Mesothelial cell of epicardium (in vitro differentiated cells): Measurements from ENCODE around the gene ABCA6. TPM values are rescaled to one million over a fixed set of nuclear protein-coding genes. Genes with fewer than 3 reads are reported as not detected.

Experiments
- DNase-seq, 2 experiments: peaks; one replicate each; pipeline ENCODE4 v3.0.0; 2021; ENCODE audit warnings: low spot score in 2 of 2; ENCODE audit not compliant: unreplicated experiment in 2 of 2
- H3K27ac Mint-ChIP-seq: 2 replicates; pipeline ENCODE4 v1.8.0; 2021; ENCODE audit warnings: mixed read lengths
- H3K27me3 Mint-ChIP-seq: 2 replicates; pipeline ENCODE4 v1.8.0; 2021; ENCODE audit warnings: low read depth, mixed read lengths
- H3K36me3 Mint-ChIP-seq: 2 replicates; pipeline ENCODE4 v1.8.0; 2021; ENCODE audit warnings: mixed read lengths
- H3K4me1 Mint-ChIP-seq: 2 replicates; pipeline ENCODE4 v1.8.0; 2021; ENCODE audit warnings: mixed read lengths
- H3K4me3 Mint-ChIP-seq: 2 replicates; pipeline ENCODE4 v1.8.0; 2021; ENCODE audit warnings: mild to moderate bottlenecking, moderate library complexity, mixed read lengths
- H3K9me3 Mint-ChIP-seq: 2 replicates; pipeline ENCODE4 v1.8.0; 2021; ENCODE audit warnings: mixed read lengths
- CTCF ChIP-seq: fragments of 200-600 bp; sonication (generic); IDR thresholded peaks from one replicate; pipeline ENCODE4 v1.5.0; 2021; ENCODE audit warnings: antibody characterized with exemption; ENCODE audit not compliant: unreplicated experiment
- total RNA-seq: library from RNA; stranded (reverse); gene quantifications from 3 replicates; pipeline ENCODE4 v1.2.1, GENCODE V29; 2021

Gene ABCA6
- total RNA-seq, 1 donor from 2014 or later, result 0.42 TPM

DNA sequence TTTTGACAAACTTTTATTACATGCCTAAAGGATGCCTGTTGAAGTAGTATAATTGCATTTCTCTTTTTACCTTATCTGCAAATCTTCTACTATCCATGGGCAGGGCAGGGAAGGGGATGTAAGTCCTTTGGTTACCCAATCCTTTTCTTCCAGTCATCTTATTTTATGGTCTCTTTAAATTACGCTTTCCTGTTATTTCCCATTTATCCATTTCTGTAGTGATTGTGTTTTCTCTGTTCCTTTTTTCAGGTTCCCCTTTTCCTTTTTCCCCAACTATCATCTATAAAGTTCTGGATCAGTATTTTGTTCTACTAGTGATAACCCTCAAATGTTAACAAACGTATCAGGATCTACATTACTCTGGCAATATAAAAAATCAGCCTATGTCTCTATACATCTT lies 77.7 kb downstream of the ABCA6 start:
- Mint-ChIP-seq H3K4me1 (peaks cover 23% of the 10 kb centered on the region), H3K27me3 (peaks cover 16% of the 10 kb centered on the region), H3K9me3 (peaks cover 2% of the 10 kb centered on the region), H3K36me3 (no peaks in the 10 kb centered on the region), H3K27ac (peak overlapping the region; percentile 30), H3K4me3 (no peak overlapping the region)
- TF ChIP-seq CTCF, result no peak
- no peak for DNase-seq

- DNase-seq, result no peak
- H3K9me3 Mint-ChIP-seq, result peaks cover 6% of the 10 kb centered on the region
- H3K27me3 Mint-ChIP-seq, result peaks cover 17% of the 10 kb centered on the region
- H3K27ac Mint-ChIP-seq, result no peak overlapping the region
- no peaks in the 10 kb centered on the region for H3K36me3 Mint-ChIP-seq
- H3K4me3 Mint-ChIP-seq, result no peak overlapping the region
- H3K4me1 Mint-ChIP-seq, result peaks cover 20% of the 10 kb centered on the region
- TF ChIP-seq CTCF, result no peak
Measured at GRCh38 chr17:69062860-69063581, 78.7 kb downstream of the ABCA6 start.

DNA sequence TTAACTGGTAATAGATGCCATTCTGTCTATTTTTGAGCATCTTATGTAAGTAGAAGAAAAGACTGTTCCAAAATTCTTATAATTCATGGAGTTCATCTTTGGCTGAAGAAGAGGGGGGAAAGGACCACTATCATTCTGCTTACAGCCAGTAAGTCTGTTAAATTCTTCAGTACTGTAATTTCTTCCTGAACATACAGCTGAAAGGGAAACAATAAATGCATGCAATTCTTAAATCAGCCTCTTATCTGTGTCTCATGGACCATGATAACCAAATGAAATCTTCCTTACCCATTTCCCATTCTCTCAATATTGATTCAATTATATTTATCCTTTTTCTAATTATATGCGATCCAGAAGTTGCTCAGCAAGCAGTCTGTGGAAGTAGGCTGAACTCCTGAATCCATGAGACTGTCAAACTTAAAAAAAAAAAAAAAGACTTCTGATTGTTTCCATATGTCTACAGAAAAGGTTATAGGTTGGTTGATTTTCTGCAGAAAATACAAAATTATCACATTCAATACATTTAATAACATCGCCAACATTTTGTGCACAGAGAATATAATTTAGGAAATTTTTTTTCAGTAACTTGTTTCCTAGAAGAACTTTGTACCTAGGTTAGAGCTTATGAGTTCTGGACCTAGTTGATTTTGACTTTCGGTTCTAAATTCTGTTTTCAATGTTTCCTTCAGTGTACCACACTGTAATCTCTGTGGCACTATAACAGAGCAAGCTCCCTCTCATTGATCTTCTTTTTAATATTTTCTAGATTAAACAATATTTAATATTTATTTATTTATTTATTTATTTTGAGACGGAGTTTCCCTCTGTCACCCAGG lies 79.8 kb downstream of the ABCA6 start:
- peak overlapping the region; percentile 55 for H3K27ac Mint-ChIP-seq
- no peak for TF ChIP-seq CTCF

DNA sequence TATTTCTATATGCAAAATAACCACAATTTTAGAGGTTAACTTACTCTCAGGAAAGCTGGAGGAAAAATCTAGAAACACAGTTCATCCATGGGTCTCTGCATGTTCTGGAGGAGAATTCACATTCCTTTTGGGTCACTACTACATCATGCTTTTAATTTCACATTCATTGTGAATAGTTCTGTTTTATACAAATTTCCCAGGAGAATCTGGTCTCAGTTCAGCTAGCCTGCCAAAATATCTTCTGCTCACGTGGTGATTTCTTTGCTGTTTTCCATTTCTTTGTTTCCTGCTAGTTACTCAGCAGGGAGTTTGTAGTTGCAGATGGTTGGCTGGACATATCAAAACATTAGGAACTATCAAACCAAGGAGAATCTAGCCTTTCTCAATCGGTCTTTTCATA lies 80.9 kb downstream of the ABCA6 start, which contains the start of gene ABCA9:
ABCA9 (minus strand) TSS at position 106 of the 400 bp plus-strand sequence. CDS start 9,801 bp downstream, outside the sequence.
- Mint-ChIP-seq H3K4me3 (no peak within 1 kb of the TSS), H3K36me3 (peaks cover 4% of the 10 kb centered on the region), H3K27me3 (peaks cover 11% of the 10 kb centered on the region), H3K9me3 (peaks cover 26% of the 10 kb centered on the region), H3K27ac (peak within 1 kb of the TSS; percentile 70), H3K4me1 (peaks cover 20% of the 10 kb centered on the region)
- no peak for DNase-seq
- TF ChIP-seq CTCF, result no peak

More for the DNA sequence above, 79.8 kb downstream of the ABCA6 start:
- Mint-ChIP-seq H3K9me3 (peaks cover 16% of the 10 kb centered on the region), H3K36me3 (peaks cover 1% of the 10 kb centered on the region), H3K4me3 (no peak overlapping the region), H3K27me3 (peaks cover 17% of the 10 kb centered on the region), H3K4me1 (peaks cover 20% of the 10 kb centered on the region)
- no peak for DNase-seq

- Mint-ChIP-seq H3K4me3 (no peak overlapping the region), H3K36me3 (peaks cover 9% of the 10 kb centered on the region), H3K4me1 (peaks cover 20% of the 10 kb centered on the region), H3K27me3 (peaks cover 8% of the 10 kb centered on the region), H3K9me3 (peaks cover 33% of the 10 kb centered on the region), H3K27ac (no peak overlapping the region)
- no peak for TF ChIP-seq CTCF
- no peak for DNase-seq
Measured at GRCh38 chr17:69059458-69060175, 82.1 kb downstream of the ABCA6 start.
